ENCODE data around the gene GTF2F2.
A peak's percentile ranks its signal among the peaks of the same experiment; 100 is the strongest.

GTF2F2 gene

GRCh38 chr13:45120967-45121831, 889 bp downstream of the GTF2F2 start:
- H3K4me3 ChIP-seq (ENCODE audit: low read depth, low read length), result peak overlapping the region; percentile 82
- TF ChIP-seq CTCF (IDR thresholded peaks at IDR 0.05; ENCODE audit: borderline replicate concordance, insufficient read depth, low read depth, low read length), result no peak

- no peak overlapping the region for H3K4me3 ChIP-seq (ENCODE audit: low read depth, low read length)
- no peak for TF ChIP-seq CTCF (IDR thresholded peaks at IDR 0.05; ENCODE audit: borderline replicate concordance, insufficient read depth, low read depth, low read length)
These were observed 2.6 kb downstream of the GTF2F2 start for GRCh38 chr13:45122941-45123340.

- no peak for TF ChIP-seq CTCF (IDR thresholded peaks at IDR 0.05; ENCODE audit: borderline replicate concordance, insufficient read depth, low read depth, low read length)
- no peak overlapping the region for H3K4me3 ChIP-seq (ENCODE audit: low read depth, low read length)
These were observed 12.2 kb downstream of the GTF2F2 start for GRCh38 chr13:45132369-45133064.

- no peak for TF ChIP-seq CTCF (IDR thresholded peaks at IDR 0.05; ENCODE audit: borderline replicate concordance, insufficient read depth, low read depth, low read length)
- H3K4me3 ChIP-seq (ENCODE audit: low read depth, low read length), result no peak overlapping the region
These were observed 13.2 kb downstream of the GTF2F2 start for GRCh38 chr13:45133396-45134118.

- no peak for TF ChIP-seq CTCF (IDR thresholded peaks at IDR 0.05; ENCODE audit: borderline replicate concordance, insufficient read depth, low read depth, low read length)
- H3K4me3 ChIP-seq (ENCODE audit: low read depth, low read length), result no peak overlapping the region
These were observed 16.6 kb downstream of the GTF2F2 start for GRCh38 chr13:45136741-45137504.

GRCh38 chr13:45137526-45137925, 17.2 kb downstream of the GTF2F2 start:
- H3K4me3 ChIP-seq (ENCODE audit: low read depth, low read length), result no peak overlapping the region
- TF ChIP-seq CTCF (IDR thresholded peaks at IDR 0.05; ENCODE audit: borderline replicate concordance, insufficient read depth, low read depth, low read length), result no peak
